Gastroesophageal sphincter (tissue), 3 donors: ENCODE measurements around the gene KIF2C.

Source experiments
- EP300 ChIP-seq: sonication (generic); formaldehyde crosslinking; IDR thresholded peaks from one replicate; pipeline ENCODE4 v1.6.1; 2017; ENCODE audit warnings: antibody characterized with exemption, mild to moderate bottlenecking
- TF ChIP-seq, protein P1 (sequence below), 4 experiments: fragments of 200-600 bp in 2 of 4; fragments of 450-650 bp in 2 of 4; sonication (generic) in 1 of 4; IDR thresholded peaks; one replicate each; pipeline ENCODE4 v1.5.1; 2017 to 2019; ENCODE audit warnings: antibody characterized with exemption in 4 of 4, mild to moderate bottlenecking in 2 of 4, moderate library complexity in 2 of 4

DNA sequence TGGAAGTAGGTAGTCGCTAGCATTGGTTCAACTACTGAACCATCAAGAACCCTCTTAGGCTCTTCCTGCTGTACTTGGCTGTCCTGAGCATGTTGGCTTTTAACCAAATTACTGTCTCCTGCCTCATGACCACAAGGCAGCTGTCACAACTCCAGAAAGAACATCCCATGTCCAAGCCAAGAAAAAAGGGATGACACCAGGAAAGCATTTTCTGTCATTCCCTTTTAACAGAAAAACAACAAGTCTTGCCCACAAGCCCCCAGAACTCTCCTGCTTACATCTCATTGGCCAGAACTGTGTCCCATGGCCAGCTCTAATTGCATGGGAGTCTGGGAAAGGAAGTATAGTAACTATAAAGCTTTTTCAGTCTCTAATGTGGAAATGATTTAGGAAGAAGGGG is 6.3 kb upstream of the KIF2C start:
- TF ChIP-seq, protein P1, sequence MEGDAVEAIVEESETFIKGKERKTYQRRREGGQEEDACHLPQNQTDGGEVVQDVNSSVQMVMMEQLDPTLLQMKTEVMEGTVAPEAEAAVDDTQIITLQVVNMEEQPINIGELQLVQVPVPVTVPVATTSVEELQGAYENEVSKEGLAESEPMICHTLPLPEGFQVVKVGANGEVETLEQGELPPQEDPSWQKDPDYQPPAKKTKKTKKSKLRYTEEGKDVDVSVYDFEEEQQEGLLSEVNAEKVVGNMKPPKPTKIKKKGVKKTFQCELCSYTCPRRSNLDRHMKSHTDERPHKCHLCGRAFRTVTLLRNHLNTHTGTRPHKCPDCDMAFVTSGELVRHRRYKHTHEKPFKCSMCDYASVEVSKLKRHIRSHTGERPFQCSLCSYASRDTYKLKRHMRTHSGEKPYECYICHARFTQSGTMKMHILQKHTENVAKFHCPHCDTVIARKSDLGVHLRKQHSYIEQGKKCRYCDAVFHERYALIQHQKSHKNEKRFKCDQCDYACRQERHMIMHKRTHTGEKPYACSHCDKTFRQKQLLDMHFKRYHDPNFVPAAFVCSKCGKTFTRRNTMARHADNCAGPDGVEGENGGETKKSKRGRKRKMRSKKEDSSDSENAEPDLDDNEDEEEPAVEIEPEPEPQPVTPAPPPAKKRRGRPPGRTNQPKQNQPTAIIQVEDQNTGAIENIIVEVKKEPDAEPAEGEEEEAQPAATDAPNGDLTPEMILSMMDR (IDR thresholded peaks at IDR 0.05): no peak
- TF ChIP-seq EP300: no peak
